ENCODE data around the gene PRKRA. TPM values are rescaled to one million over a fixed set of nuclear protein-coding genes. Genes with fewer than 3 reads are reported as not detected.
A peak's percentile ranks its signal among the peaks of the same experiment; 100 is the strongest.
"Not testable (repeated sequence)": the region's sequence is repeated elsewhere in the genome, so short reads cannot be mapped to it uniquely, and the experiment has no call there.

The PRKRA gene
- total RNA-seq, 2 experiments from 2014 or later: 37.4 to 38.2 TPM

- H3K27ac Mint-ChIP-seq: peak overlapping the region; percentile 54
- H3K4me1 Mint-ChIP-seq: peaks cover 33% of the 10 kb centered on the region
- H3K27me3 Mint-ChIP-seq: peaks cover 2% of the 10 kb centered on the region
- H3K36me3 Mint-ChIP-seq (ENCODE audit: low read depth): peaks cover 11% of the 10 kb centered on the region
- ChIA-PET CTCF (interaction anchor here (0.9 to 1.2 kb wide), 3 partner anchors 33 to 341 kb away, joined by 3 to 4 read pairs (median 3); no protein-coding TSS in a partner anchor), POLR2A (no interaction called here)
- H3K4me3 Mint-ChIP-seq: peak overlapping the region; percentile 34
- no peaks in the 10 kb centered on the region for H3K9me3 Mint-ChIP-seq
- DNase-seq: no peak
Observed at GRCh38 chr2:178452334-178452733, 1.4 kb upstream of the PRKRA start.

- H3K4me1 Mint-ChIP-seq: peaks cover 33% of the 10 kb centered on the region
- CTCF ChIA-PET: interaction anchor here (0.8 to 1.9 kb wide), 8 partner anchors 9 to 338 kb away, joined by 3 to 11 read pairs (median 4); partner anchors contain the start of gene RBM45
- peak overlapping the region; percentile 94 for H3K27ac Mint-ChIP-seq
- peaks cover 18% of the 10 kb centered on the region for H3K36me3 Mint-ChIP-seq (ENCODE audit: low read depth)
- POLR2A ChIA-PET: interaction anchor here (0.7 to 1.3 kb wide), 4 partner anchors 18 to 336 kb away, joined by 3 to 5 read pairs (median 4); no protein-coding TSS in a partner anchor
- peak overlapping the region; percentile 86 for H3K4me3 Mint-ChIP-seq
- H3K9me3 Mint-ChIP-seq: no peaks in the 10 kb centered on the region
- H3K27me3 Mint-ChIP-seq: peaks cover 2% of the 10 kb centered on the region
- DNase-seq: peak; percentile 78
Observed at GRCh38 chr2:178450524-178450773, 526 bp downstream of the PRKRA start.

- ChIA-PET CTCF (interaction anchor here (0.8 to 1.9 kb wide), 7 partner anchors 8 to 338 kb away, joined by 3 to 11 read pairs (median 3); partner anchors contain the start of gene RBM45), POLR2A (interaction anchor here (0.7 to 1.3 kb wide), 4 partner anchors 19 to 335 kb away, joined by 3 to 5 read pairs (median 4); no protein-coding TSS in a partner anchor)
- Mint-ChIP-seq H3K4me1 (peaks cover 36% of the 10 kb centered on the region), H3K27ac (peak overlapping the region; percentile 94), H3K9me3 (no peaks in the 10 kb centered on the region), H3K4me3 (peak overlapping the region; percentile 86), H3K36me3 (ENCODE audit: low read depth) (peaks cover 23% of the 10 kb centered on the region), H3K27me3 (peaks cover 2% of the 10 kb centered on the region)
- DNase-seq: no peak
Observed at GRCh38 chr2:178449700-178450523, 1.1 kb downstream of the PRKRA start.

GRCh38 chr2:178448968-178449661 lies 1.9 kb downstream of the PRKRA start:
- H3K27ac Mint-ChIP-seq: peak overlapping the region; percentile 94
- H3K4me3 Mint-ChIP-seq: peak overlapping the region; percentile 86
- POLR2A ChIA-PET: interaction anchor here (1.1 to 1.3 kb wide), 2 partner anchors 20 to 334 kb away, joined by 3 to 5 read pairs; no protein-coding TSS in a partner anchor
- DNase-seq: no peak
- no peaks in the 10 kb centered on the region for H3K27me3 Mint-ChIP-seq
- H3K36me3 Mint-ChIP-seq (ENCODE audit: low read depth): peaks cover 29% of the 10 kb centered on the region
- H3K4me1 Mint-ChIP-seq: peaks cover 38% of the 10 kb centered on the region
- H3K9me3 Mint-ChIP-seq: no peaks in the 10 kb centered on the region
- CTCF ChIA-PET: interaction anchor here (0.6 to 1.9 kb wide), 4 partner anchors 33 to 316 kb away, joined by 3 to 6 read pairs (median 3); no protein-coding TSS in a partner anchor

- ChIA-PET CTCF (interaction anchor here (0.6 to 1.1 kb wide), 3 partner anchors 9 to 329 kb away, joined by 3 to 4 read pairs (median 3); no protein-coding TSS in a partner anchor), POLR2A (interaction anchor here (0.9 kb wide), 1 partner anchor 11 kb away, joined by 3 read pairs; no protein-coding TSS in a partner anchor)
- H3K9me3 Mint-ChIP-seq: no peaks in the 10 kb centered on the region
- H3K27me3 Mint-ChIP-seq: no peaks in the 10 kb centered on the region
- H3K4me1 Mint-ChIP-seq: peaks cover 7% of the 10 kb centered on the region
- peaks cover 48% of the 10 kb centered on the region for H3K36me3 Mint-ChIP-seq (ENCODE audit: low read depth)
- no peak overlapping the region for H3K27ac Mint-ChIP-seq
- H3K4me3 Mint-ChIP-seq: no peak overlapping the region
- DNase-seq: no peak
Observed at GRCh38 chr2:178441426-178441825, 9.5 kb downstream of the PRKRA start.

- Mint-ChIP-seq H3K27me3 (no peaks in the 10 kb centered on the region), H3K9me3 (no peaks in the 10 kb centered on the region), H3K36me3 (ENCODE audit: low read depth) (peaks cover 50% of the 10 kb centered on the region), H3K27ac (peak overlapping the region; percentile 44), H3K4me1 (no peaks in the 10 kb centered on the region), H3K4me3 (no peak overlapping the region)
- no peak for DNase-seq
- POLR2A ChIA-PET: no interaction called here
- CTCF ChIA-PET: interaction anchor here (1.8 kb wide), 1 partner anchor 18 kb away, joined by 4 read pairs; no protein-coding TSS in a partner anchor
Observed at GRCh38 chr2:178436662-178437061, 14.3 kb downstream of the PRKRA start.

GRCh38 chr2:178429336-178429735 lies 21.6 kb downstream of the PRKRA start:
- Mint-ChIP-seq H3K4me3 (no peak overlapping the region), H3K27ac (no peak overlapping the region), H3K9me3 (peaks cover 24% of the 10 kb centered on the region), H3K27me3 (no peaks in the 10 kb centered on the region), H3K4me1 (peaks cover 3% of the 10 kb centered on the region), H3K36me3 (ENCODE audit: low read depth) (peaks cover 71% of the 10 kb centered on the region)
- DNase-seq: no peak
- ChIA-PET POLR2A (no interaction called here), CTCF (interaction anchor here (1.2 to 5.2 kb wide), 5 partner anchors 10 to 34 kb away, joined by 4 to 26 read pairs (median 4); no protein-coding TSS in a partner anchor)

- POLR2A ChIA-PET: no interaction called here
- Mint-ChIP-seq H3K4me1 (peaks cover 3% of the 10 kb centered on the region), H3K27ac (no peak overlapping the region), H3K9me3 (peaks cover 25% of the 10 kb centered on the region), H3K4me3 (no peak overlapping the region), H3K27me3 (no peaks in the 10 kb centered on the region), H3K36me3 (ENCODE audit: low read depth) (peaks cover 74% of the 10 kb centered on the region)
- CTCF ChIA-PET: interaction anchor here (0.8 to 5.2 kb wide), 6 partner anchors 9 to 33 kb away, joined by 4 to 26 read pairs (median 4); no protein-coding TSS in a partner anchor
- no peak for DNase-seq
Observed at GRCh38 chr2:178428396-178428806, 22.6 kb downstream of the PRKRA start.

- Mint-ChIP-seq H3K27ac (no peak overlapping the region), H3K27me3 (no peaks in the 10 kb centered on the region)
- POLR2A ChIA-PET: no interaction called here
Observed at GRCh38 chr2:178427458-178427857, 23.5 kb downstream of the PRKRA start.

GRCh38 chr2:178426388-178426787 lies 24.6 kb downstream of the PRKRA start:
- ChIA-PET POLR2A (no interaction called here), CTCF (interaction anchor here (1.1 to 1.5 kb wide), 3 partner anchors 9 to 12 kb away, joined by 3 to 6 read pairs (median 6); no protein-coding TSS in a partner anchor)
- Mint-ChIP-seq H3K9me3 (peaks cover 25% of the 10 kb centered on the region), H3K4me3 (no peak overlapping the region), H3K36me3 (ENCODE audit: low read depth) (peaks cover 73% of the 10 kb centered on the region), H3K4me1 (peaks cover 3% of the 10 kb centered on the region), H3K27ac (no peak overlapping the region), H3K27me3 (no peaks in the 10 kb centered on the region)
- no peak for DNase-seq

More at GRCh38 chr2:178427458-178427857, 23.5 kb downstream of the PRKRA start:
- peaks cover 25% of the 10 kb centered on the region for H3K9me3 Mint-ChIP-seq
- CTCF ChIA-PET: interaction anchor here (1.3 to 2.7 kb wide), 3 partner anchors 8 to 23 kb away, joined by 4 to 13 read pairs (median 6); no protein-coding TSS in a partner anchor
- peaks cover 75% of the 10 kb centered on the region for H3K36me3 Mint-ChIP-seq (ENCODE audit: low read depth)
- H3K4me3 Mint-ChIP-seq: no peak overlapping the region
- DNase-seq: no peak
- peaks cover 3% of the 10 kb centered on the region for H3K4me1 Mint-ChIP-seq

- Mint-ChIP-seq H3K36me3 (ENCODE audit: low read depth) (peaks cover 68% of the 10 kb centered on the region), H3K4me3 (no peak overlapping the region), H3K27ac (no peak overlapping the region), H3K9me3 (peaks cover 25% of the 10 kb centered on the region), H3K4me1 (peaks cover 7% of the 10 kb centered on the region), H3K27me3 (no peaks in the 10 kb centered on the region)
- CTCF ChIA-PET: interaction anchor here (1.3 to 1.5 kb wide), 3 partner anchors 9 to 11 kb away, joined by 3 to 6 read pairs (median 4); no protein-coding TSS in a partner anchor
- DNase-seq: no peak
- POLR2A ChIA-PET: no interaction called here
Observed at GRCh38 chr2:178425255-178425827, 25.6 kb downstream of the PRKRA start.

GRCh38 chr2:178423746-178424145 lies 27.2 kb downstream of the PRKRA start:
- POLR2A ChIA-PET, H3K4me3 Mint-ChIP-seq, H3K27ac Mint-ChIP-seq, H3K27me3 Mint-ChIP-seq, DNase-seq: not testable (repeated sequence)
- Mint-ChIP-seq H3K9me3 (peaks cover 25% of the 10 kb centered on the region), H3K4me1 (peaks cover 17% of the 10 kb centered on the region), H3K36me3 (ENCODE audit: low read depth) (peaks cover 60% of the 10 kb centered on the region)
- CTCF ChIA-PET: interaction anchor here (0.9 to 2.0 kb wide), 2 partner anchors 9 to 19 kb away, joined by 3 to 11 read pairs; no protein-coding TSS in a partner anchor

All from activated CD4-positive, alpha-beta T cell treated with anti-CD3 and anti-CD28 coated beads, Interleukin-2, amount 10 ng/mL, durations not matched to agents 7 days and 5 days (primary cell).